GM13977 (cell line): Measurements from ENCODE around the gene P2RY1.

ENCODE experiments used
- DNase-seq: peaks from one replicate; pipeline ENCODE4 v3.0.0; 2012; ENCODE audit warnings: low spot score
- in situ Hi-C: fragments of 300-500 bp; cut with MboI; formaldehyde crosslinking; loops from one replicate; pipeline ENCODE4 v1.12.0; 2022; ENCODE audit warnings: low sequenced_read_pairs, low pct_unique_long_range_greater_than_20kb, mixed read lengths, inconsistent platforms; ENCODE audit not compliant: unreplicated experiment
- TF ChIP-seq, protein P1 (sequence below): IDR thresholded peaks from 2 replicates; pipeline ENCODE4 v1.5.1; 2012; ENCODE audit warnings: mild to moderate bottlenecking, control low read depth; ENCODE audit not compliant: insufficient read depth; ENCODE audit errors: extremely low read depth, missing control alignments

P2RY1 gene

GRCh38 chr3:152817400-152817799, 17.5 kb upstream of the P2RY1 start:
- no peak for DNase-seq
- TF ChIP-seq, protein P1, sequence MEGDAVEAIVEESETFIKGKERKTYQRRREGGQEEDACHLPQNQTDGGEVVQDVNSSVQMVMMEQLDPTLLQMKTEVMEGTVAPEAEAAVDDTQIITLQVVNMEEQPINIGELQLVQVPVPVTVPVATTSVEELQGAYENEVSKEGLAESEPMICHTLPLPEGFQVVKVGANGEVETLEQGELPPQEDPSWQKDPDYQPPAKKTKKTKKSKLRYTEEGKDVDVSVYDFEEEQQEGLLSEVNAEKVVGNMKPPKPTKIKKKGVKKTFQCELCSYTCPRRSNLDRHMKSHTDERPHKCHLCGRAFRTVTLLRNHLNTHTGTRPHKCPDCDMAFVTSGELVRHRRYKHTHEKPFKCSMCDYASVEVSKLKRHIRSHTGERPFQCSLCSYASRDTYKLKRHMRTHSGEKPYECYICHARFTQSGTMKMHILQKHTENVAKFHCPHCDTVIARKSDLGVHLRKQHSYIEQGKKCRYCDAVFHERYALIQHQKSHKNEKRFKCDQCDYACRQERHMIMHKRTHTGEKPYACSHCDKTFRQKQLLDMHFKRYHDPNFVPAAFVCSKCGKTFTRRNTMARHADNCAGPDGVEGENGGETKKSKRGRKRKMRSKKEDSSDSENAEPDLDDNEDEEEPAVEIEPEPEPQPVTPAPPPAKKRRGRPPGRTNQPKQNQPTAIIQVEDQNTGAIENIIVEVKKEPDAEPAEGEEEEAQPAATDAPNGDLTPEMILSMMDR: no peak
- in situ Hi-C loops: no loop called here

GRCh38 chr3:152818027-152818426, 16.9 kb upstream of the P2RY1 start:
- TF ChIP-seq, protein P1: no peak
- DNase-seq: no peak
- in situ Hi-C loops: no loop called here

DNA sequence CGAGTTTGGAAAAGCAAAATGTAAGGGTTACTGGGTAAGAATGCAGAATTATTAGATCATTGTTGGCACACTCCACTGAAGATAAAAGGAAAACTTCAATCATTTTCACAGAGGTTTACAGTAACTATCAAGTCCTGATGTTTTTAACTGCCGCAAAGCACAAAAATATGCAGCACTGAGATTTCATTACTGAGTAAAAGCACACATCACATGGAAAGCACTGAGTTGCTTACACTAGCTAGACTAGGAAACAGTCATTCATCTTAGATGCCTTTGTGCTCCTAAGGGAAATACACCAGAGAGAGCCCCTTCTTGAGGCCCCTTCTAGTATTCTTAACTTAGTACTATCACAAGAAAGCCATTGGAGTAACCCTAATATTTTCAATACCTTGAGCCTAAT, 11.8 kb upstream of the P2RY1 start:
- in situ Hi-C loops: no loop called here
- TF ChIP-seq, protein P1: no peak
- DNase-seq: no peak

DNA sequence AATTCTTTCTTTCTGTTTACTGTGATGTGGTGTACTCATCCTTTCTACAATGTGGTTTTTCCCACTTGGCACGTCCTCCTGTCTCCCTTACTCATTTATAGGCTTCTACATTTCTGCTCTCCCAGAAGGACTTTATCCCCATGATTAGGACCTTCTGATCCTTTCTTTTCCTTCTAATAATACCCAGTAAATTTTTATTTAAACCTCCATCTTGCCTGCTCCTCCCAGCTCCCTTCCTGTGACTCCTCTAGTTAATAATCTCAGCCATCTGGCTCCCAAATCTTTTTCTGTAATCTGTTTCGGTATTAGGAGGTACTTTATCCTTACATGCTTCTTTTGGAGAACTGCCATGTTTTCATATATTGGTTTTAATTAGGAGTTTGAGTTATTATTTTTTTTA, 11.2 kb upstream of the P2RY1 start:
- DNase-seq: no peak
- TF ChIP-seq, protein P1: no peak
- in situ Hi-C loops: no loop called here

GRCh38 chr3:152825566-152825965, 9.4 kb upstream of the P2RY1 start:
- in situ Hi-C loops: no loop called here
- TF ChIP-seq, protein P1: no peak

DNA sequence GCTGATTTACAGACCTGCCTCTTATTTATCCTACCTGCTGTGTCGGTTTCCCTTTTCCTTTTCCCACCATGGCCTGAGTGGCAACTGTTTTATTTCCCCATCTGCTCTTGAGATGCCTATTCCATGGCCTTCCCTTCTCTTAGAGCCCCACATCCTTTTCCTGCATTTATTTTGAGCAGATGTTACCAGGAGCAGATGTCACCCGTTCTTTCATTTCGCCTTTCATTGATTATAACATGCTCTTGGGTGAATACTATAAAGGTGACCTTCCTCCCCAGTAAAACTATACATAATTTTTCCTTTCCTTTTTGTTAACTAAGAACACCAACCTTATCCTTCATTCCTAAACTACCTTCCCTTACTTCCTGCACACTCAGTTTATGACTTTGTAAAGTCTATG, 8.5 kb upstream of the P2RY1 start:
- TF ChIP-seq, protein P1: no peak
- no peak for DNase-seq
- in situ Hi-C loops: no loop called here

More at GRCh38 chr3:152825566-152825965, 9.4 kb upstream of the P2RY1 start:
- DNase-seq: no peak

DNA sequence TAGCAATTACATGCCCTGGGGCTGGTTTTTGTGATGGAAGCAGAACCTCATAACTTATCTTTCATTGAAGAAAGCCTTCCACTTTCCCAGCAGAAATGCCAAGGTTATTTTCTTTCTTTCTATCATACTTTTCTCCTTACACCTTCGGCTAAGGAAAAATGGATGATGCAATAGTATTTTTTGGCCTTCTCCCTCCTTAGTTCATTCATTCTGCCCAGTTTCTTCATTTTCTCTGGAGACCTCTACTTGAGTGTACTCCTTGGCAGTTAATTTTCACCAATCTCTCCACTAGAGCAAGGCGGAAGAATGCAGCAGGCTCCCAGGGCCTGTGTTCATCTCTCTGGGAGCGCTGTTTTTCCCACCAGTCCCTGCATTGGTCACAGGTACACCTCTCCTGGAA, 7.6 kb upstream of the P2RY1 start:
- DNase-seq: no peak
- TF ChIP-seq, protein P1: no peak
- in situ Hi-C loops: no loop called here
